ENCODE data around the gene HAL.

HAL gene

GRCh38 chr12:96039516-96039915, 43.4 kb upstream of the HAL start:
- TF ChIP-seq ZC3H10 (CRISPR knock-in tag; IDR thresholded peaks at IDR 0.05) (no peak), ISL1 (CRISPR knock-in tag; IDR thresholded peaks at IDR 0.05) (no peak), CSRNP3 (CRISPR knock-in tag; IDR thresholded peaks at IDR 0.05) (no peak), OSR1 (CRISPR knock-in tag; IDR thresholded peaks at IDR 0.05) (no peak), ZNF8 (CRISPR knock-in tag; IDR thresholded peaks at IDR 0.05) (no peak), ESRRG (CRISPR knock-in tag; IDR thresholded peaks at IDR 0.05) (no peak), RARB (CRISPR knock-in tag; IDR thresholded peaks at IDR 0.05) (no peak), ZNF70 (CRISPR knock-in tag; IDR thresholded peaks at IDR 0.05) (no peak), ARNTL (CRISPR knock-in tag; IDR thresholded peaks at IDR 0.05; ENCODE audit: borderline replicate concordance, low read depth) (no peak), CREB5 (CRISPR knock-in tag; IDR thresholded peaks at IDR 0.05; ENCODE audit: low read depth) (no peak), PPARA (CRISPR knock-in tag; IDR thresholded peaks at IDR 0.05; ENCODE audit: borderline replicate concordance) (no peak), TSHZ2 (CRISPR knock-in tag; IDR thresholded peaks at IDR 0.05) (no peak)
- ATAC-seq = no peak

GRCh38 chr12:96036765-96037455, 40.8 kb upstream of the HAL start:
- no peak for ATAC-seq
- TF ChIP-seq TSHZ2 (CRISPR knock-in tag; IDR thresholded peaks at IDR 0.05) = no peak
- no peak for TF ChIP-seq SNAI2 (CRISPR knock-in tag; IDR thresholded peaks at IDR 0.05)
- TF ChIP-seq TCF4 (CRISPR knock-in tag; IDR thresholded peaks at IDR 0.05; ENCODE audit: borderline replicate concordance) = no peak
- no peak for TF ChIP-seq ZFP30 (CRISPR knock-in tag; IDR thresholded peaks at IDR 0.05)
- TF ChIP-seq OSR1 (CRISPR knock-in tag; IDR thresholded peaks at IDR 0.05) = no peak
- TF ChIP-seq PATZ1 (CRISPR knock-in tag; IDR thresholded peaks at IDR 0.05; ENCODE audit: borderline replicate concordance) = no peak
- TF ChIP-seq ZFP3 (CRISPR knock-in tag; IDR thresholded peaks at IDR 0.05) = no peak

GRCh38 chr12:96035283-96036236, 39.4 kb upstream of the HAL start, which contains the start of gene LTA4H:
Gene LTA4H (minus strand): TSS chr12:96035587. CDS start chr12:96035519, 68 bp downstream.
- peak; percentile 89 for ATAC-seq
- no peak for TF ChIP-seq ZC3H10 (CRISPR knock-in tag; IDR thresholded peaks at IDR 0.05)
- TF ChIP-seq ARNTL (CRISPR knock-in tag; IDR thresholded peaks at IDR 0.05; ENCODE audit: borderline replicate concordance, low read depth) = no peak
- no peak for TF ChIP-seq ESRRG (CRISPR knock-in tag; IDR thresholded peaks at IDR 0.05)
- TF ChIP-seq CSRNP3 (CRISPR knock-in tag; IDR thresholded peaks at IDR 0.05) = no peak
- TF ChIP-seq ZFP3 (CRISPR knock-in tag; IDR thresholded peaks at IDR 0.05) = no peak
- TF ChIP-seq ZNF8 (CRISPR knock-in tag; IDR thresholded peaks at IDR 0.05) = no peak
- no peak for TF ChIP-seq BACH2 (CRISPR knock-in tag; IDR thresholded peaks at IDR 0.05; ENCODE audit: borderline replicate concordance)
- no peak for TF ChIP-seq PPARA (CRISPR knock-in tag; IDR thresholded peaks at IDR 0.05; ENCODE audit: borderline replicate concordance)
- TF ChIP-seq GLIS3 (CRISPR knock-in tag; IDR thresholded peaks at IDR 0.05) = no peak
- no peak for TF ChIP-seq ZNF70 (CRISPR knock-in tag; IDR thresholded peaks at IDR 0.05)
- no peak for TF ChIP-seq PATZ1 (CRISPR knock-in tag; IDR thresholded peaks at IDR 0.05; ENCODE audit: borderline replicate concordance)
- TF ChIP-seq ZNF565 (CRISPR knock-in tag; conservative IDR thresholded peaks at IDR 0.05; ENCODE audit: low read depth) = no peak
- no peak for TF ChIP-seq TCF4 (CRISPR knock-in tag; IDR thresholded peaks at IDR 0.05; ENCODE audit: borderline replicate concordance)
- TF ChIP-seq TOX (CRISPR knock-in tag; IDR thresholded peaks at IDR 0.05; ENCODE audit: borderline replicate concordance) = no peak

All from SK-N-SH treated with all-trans-retinoic acid at 6 μM for 48 hours (cell line).